ENCODE measurements around the gene OR2H1.

The OR2H1 gene

DNA sequence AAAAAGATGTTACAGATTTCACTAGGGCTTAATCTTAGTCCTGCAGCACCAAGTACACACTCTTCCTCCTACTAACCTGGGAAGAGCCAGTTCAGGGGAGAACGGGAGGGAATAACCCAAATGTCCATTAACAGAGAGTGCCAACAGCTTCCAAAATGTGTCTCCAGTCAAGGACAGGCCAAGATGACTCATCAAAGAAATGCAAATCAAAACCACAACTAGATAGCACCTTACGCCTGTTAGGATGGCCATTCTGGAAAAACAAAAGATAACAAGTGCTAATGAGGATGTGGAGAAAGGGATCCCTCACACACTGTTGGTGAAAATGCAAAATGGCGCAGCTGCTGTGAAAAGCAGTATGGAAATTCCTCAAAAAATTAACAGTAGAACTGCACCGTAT, 34.6 kb downstream of the OR2H1 start:
- no peak overlapping the region for H3K4me3 ChIP-seq (ENCODE audit: low read length)
- TF ChIP-seq ZNF274 (IDR thresholded peaks at IDR 0.05; ENCODE audit: low read depth, low read length), result no peak

DNA sequence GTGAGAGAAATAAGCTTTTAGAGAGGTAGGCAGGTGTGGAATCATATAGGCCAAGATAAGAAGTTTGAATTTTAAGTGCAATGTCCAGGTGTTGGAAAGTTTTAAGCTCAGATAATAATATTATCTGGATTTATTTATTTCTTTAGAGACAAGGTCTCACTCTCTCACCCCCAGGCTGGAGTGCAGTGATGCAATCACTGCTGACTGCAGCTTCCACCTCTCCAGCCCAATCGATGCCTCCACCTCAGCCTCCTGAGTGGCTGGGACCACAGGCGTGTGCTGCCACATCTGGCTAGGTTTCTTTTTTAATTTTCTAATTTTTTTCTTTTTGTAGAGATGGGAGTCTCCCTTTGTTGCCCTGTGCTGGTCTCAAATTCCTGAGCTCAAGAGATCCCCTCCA, 36.3 kb downstream of the OR2H1 start:
- no peak overlapping the region for H3K4me3 ChIP-seq (ENCODE audit: low read length)
- TF ChIP-seq ZNF274 (IDR thresholded peaks at IDR 0.05; ENCODE audit: low read depth, low read length), result no peak

GRCh38 chr6:29494131-29494530, 37.2 kb downstream of the OR2H1 start:
- TF ChIP-seq ZNF274 (IDR thresholded peaks at IDR 0.05; ENCODE audit: low read depth, low read length), result no peak
- H3K4me3 ChIP-seq (ENCODE audit: low read length), result no peak overlapping the region

DNA sequence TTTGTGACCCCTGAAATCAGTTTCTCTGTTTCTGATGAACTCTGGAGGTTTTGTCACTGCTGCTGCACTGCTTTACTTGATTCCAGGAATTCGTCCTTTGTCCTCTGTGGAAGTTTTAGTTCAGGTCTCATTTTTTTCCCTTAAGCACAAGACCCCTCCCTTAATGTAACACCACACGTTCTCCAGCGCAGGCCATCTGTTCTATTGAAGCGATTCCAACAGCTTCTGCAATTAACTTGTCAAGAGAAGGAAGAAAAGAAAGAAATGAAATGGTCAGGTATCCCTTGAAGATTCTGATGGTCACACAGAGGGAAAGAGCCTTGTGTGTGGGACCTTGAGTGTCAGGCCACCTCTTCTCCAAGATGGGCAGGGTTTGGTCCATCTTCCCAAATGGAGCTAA, 38.6 kb downstream of the OR2H1 start:
- TF ChIP-seq ZNF274 (IDR thresholded peaks at IDR 0.05; ENCODE audit: low read depth, low read length), result no peak
- no peak overlapping the region for H3K4me3 ChIP-seq (ENCODE audit: low read length)

DNA sequence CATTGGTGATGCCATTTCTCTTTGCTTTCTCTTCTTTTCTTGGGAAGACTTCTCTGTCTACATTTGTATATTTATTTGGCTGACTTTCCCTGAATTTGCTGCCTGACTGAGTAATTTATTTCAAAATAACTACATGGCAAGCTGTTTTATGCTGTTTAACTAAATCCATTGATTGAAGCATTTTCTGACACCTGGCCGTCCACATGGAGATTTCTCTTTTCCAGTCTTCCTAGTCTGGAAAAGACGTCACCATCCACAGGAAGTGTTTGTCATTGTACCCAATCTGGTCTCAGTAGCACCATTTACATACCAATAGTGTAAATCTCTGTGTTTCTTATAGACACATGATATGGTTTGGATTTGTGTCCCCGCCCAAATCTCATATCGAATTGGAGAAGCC, 40.0 kb downstream of the OR2H1 start:
- no peak for TF ChIP-seq ZNF274 (IDR thresholded peaks at IDR 0.05; ENCODE audit: low read depth, low read length)

DNA sequence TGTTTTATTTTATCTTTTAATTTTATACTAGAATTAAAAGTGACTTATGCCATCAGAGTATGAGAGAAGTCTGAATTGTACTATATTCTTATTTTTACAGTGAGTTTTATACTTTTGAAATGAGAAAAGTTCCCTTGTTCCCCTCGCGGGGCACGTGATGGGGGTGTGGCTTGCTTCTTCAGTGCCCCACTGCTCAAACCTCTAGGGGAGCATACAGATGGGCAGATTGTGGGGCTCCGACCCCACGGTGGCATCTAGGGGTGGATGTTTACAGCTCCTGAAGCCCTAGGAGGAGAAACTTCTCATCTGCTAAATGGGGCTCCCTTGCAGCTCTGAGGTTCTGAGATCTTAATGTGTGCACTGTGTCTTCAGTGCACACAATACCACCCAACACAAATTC, 42.7 kb downstream of the OR2H1 start:
- no peak for TF ChIP-seq ZNF274 (IDR thresholded peaks at IDR 0.05; ENCODE audit: low read depth, low read length)

More for the DNA sequence above, 40.0 kb downstream of the OR2H1 start:
- H3K4me3 ChIP-seq (ENCODE audit: low read length), result no peak overlapping the region

DNA sequence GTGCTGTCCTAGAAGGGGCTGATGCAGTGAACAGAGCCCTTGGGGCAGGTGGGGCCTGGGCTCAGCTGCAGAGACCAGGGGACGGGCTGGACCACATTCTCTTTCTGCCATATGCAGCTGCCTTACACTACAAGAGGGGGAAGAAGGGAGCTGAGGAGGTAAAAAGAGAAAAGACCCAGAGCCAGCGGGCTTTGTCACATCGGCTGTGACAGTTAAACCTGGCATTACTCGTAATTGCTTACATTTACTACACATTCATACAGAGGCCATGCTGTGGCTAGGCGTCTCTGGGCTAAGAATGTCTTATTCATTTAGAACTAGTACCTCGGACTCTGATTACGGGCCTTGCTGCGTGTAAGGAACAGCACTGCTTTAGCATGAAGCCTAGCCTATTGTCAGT, 43.6 kb downstream of the OR2H1 start:
- TF ChIP-seq ZNF274 (IDR thresholded peaks at IDR 0.05; ENCODE audit: low read depth, low read length), result no peak
- H3K4me3 ChIP-seq (ENCODE audit: low read length), result no peak overlapping the region

More for the DNA sequence above, 42.7 kb downstream of the OR2H1 start:
- H3K4me3 ChIP-seq (ENCODE audit: low read length), result no peak overlapping the region

- H3K4me3 ChIP-seq (ENCODE audit: low read length), result no peak overlapping the region
- TF ChIP-seq ZNF274 (IDR thresholded peaks at IDR 0.05; ENCODE audit: low read depth, low read length), result no peak
Observed at GRCh38 chr6:29501106-29501505, 44.2 kb downstream of the OR2H1 start.

DNA sequence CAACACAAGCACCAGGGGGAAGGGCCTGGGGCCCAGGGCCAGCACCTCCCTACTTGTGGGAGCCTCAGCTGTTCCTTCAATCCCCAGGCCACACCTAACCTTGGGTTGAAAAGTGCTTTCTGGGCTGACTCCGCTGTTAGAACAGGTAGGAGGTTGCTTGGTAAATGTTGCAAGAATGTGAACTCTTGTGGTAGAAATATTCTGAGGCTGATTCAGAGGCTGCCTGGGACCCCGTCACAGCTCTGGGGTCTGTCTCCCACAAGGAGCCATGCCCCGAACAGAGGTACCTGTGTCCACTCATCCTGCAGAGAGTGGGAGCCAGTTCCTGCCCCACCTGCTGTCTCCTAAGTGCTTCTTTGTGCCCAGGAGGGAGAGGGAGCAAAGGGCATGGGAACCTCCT, 45.2 kb downstream of the OR2H1 start:
- TF ChIP-seq ZNF274 (IDR thresholded peaks at IDR 0.05; ENCODE audit: low read depth, low read length), result no peak
- H3K4me3 ChIP-seq (ENCODE audit: low read length), result no peak overlapping the region

- H3K4me3 ChIP-seq (ENCODE audit: low read length), result no peak overlapping the region
- TF ChIP-seq ZNF274 (IDR thresholded peaks at IDR 0.05; ENCODE audit: low read depth, low read length), result no peak
Observed at GRCh38 chr6:29502597-29502996, 45.6 kb downstream of the OR2H1 start.

- TF ChIP-seq ZNF274 (IDR thresholded peaks at IDR 0.05; ENCODE audit: low read depth, low read length), result no peak
- H3K4me3 ChIP-seq (ENCODE audit: low read length), result no peak overlapping the region
Observed at GRCh38 chr6:29504961-29505360, 48.0 kb downstream of the OR2H1 start.

GRCh38 chr6:29505808-29506207, 48.9 kb downstream of the OR2H1 start:
- H3K4me3 ChIP-seq (ENCODE audit: low read length), result no peak overlapping the region
- TF ChIP-seq ZNF274 (IDR thresholded peaks at IDR 0.05; ENCODE audit: low read depth, low read length), result no peak

DNA sequence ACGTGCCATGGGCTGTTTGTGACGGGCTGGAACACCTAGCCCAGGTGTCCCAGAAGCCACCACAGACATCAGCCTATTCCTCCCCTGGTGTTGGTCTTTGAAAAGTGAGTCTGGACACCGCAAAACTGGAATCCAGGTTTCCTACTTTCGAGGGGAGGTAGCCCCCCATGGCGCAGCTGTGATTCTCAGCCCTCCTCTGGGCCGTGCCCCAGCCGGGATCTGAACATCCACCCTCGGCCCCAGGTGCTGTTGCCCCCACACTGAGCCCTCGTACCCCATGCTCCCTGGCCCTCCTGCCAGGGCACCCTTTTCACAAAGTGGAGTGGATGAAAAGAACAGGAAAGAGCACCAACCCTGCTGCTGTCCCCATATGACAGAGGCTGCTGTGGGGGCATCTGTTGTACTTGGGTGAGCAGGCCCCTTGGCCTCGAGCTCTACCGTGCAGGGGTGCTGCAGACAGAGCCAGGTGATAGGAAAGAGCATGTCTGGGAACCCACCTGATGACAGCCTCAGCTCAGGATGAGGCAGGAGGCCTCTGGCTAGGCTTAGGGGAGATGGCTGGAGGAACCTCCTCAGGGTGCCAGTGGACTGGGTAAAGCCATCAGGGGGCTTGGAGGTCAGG, 49.6 kb downstream of the OR2H1 start:
- no peak for TF ChIP-seq ZNF274 (IDR thresholded peaks at IDR 0.05; ENCODE audit: low read depth, low read length)
- H3K4me3 ChIP-seq (ENCODE audit: low read length), result no peak overlapping the region

- H3K4me3 ChIP-seq (ENCODE audit: low read length), result no peak overlapping the region
- TF ChIP-seq ZNF274 (IDR thresholded peaks at IDR 0.05; ENCODE audit: low read depth, low read length), result no peak
Observed at GRCh38 chr6:29507319-29507718, 50.4 kb downstream of the OR2H1 start.

DNA sequence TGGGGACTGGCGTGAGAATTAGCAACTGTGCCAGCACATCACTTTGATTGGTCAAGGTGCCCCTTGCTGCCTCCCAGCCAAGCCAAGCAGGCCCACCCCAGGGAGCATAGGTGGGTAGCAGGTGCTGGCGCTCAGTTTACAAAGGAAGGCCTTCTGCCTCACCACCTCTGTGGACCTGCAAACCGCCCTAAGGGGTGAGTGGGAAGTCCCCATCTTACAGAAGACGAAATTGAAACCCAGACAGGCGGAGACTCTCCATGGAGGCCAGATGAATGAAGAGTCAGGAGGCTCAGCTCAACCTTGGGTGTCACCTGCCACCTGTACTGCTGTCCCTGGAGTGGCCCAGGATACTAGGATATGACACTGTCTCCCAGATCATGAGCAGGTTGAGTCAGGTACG, 52.3 kb downstream of the OR2H1 start:
- TF ChIP-seq ZNF274 (IDR thresholded peaks at IDR 0.05; ENCODE audit: low read depth, low read length), result no peak
- H3K4me3 ChIP-seq (ENCODE audit: low read length), result no peak overlapping the region

GRCh38 chr6:29509711-29510110, 52.8 kb downstream of the OR2H1 start:
- no peak for TF ChIP-seq ZNF274 (IDR thresholded peaks at IDR 0.05; ENCODE audit: low read depth, low read length)

More at GRCh38 chr6:29509711-29510110, 52.8 kb downstream of the OR2H1 start:
- no peak overlapping the region for H3K4me3 ChIP-seq (ENCODE audit: low read length)
